Measurements from ENCODE around the gene TNFAIP8L1. TPM values are rescaled to one million over a fixed set of nuclear protein-coding genes. Genes with fewer than 3 reads are reported as not detected.

TNFAIP8L1 gene
- total and polyA plus RNA-seq, 4 donors: 15.6 to 29.0 (median 20.1) TPM

GRCh38 chr19:4687396-4687795, 48.1 kb downstream of the TNFAIP8L1 start (continued):
- TF ChIP-seq REST (IDR thresholded peaks at IDR 0.05) (no peak), RAD21 (IDR thresholded peaks at IDR 0.05) (no peak), GABPA (IDR thresholded peaks at IDR 0.05 in 1 of 2, conservative IDR thresholded peaks at IDR 0.05 in 1 of 2) (no peak), SP1 (IDR thresholded peaks at IDR 0.05) (no peak)

- H3K4me1 ChIP-seq (ENCODE audit: control insufficient read depth in 4 of 4, insufficient read depth in 4 of 4, low read length in 3 of 4): peaks cover 2 to 22% (median 13%) of the 10 kb centered on the region in 4 donors
- no peak for DNase-seq (ENCODE audit: low spot score)
- TF ChIP-seq YY1 (IDR thresholded peaks at IDR 0.05): no peak
- no peak for TF ChIP-seq HNF4A (conservative IDR thresholded peaks at IDR 0.05)
- no peak for TF ChIP-seq HNF4G (IDR thresholded peaks at IDR 0.05)
- TF ChIP-seq SP1 (IDR thresholded peaks at IDR 0.05): no peak
- no peak for TF ChIP-seq REST (IDR thresholded peaks at IDR 0.05)
- TF ChIP-seq FOXA1 (IDR thresholded peaks at IDR 0.05): no peak
- no peak for TF ChIP-seq FOXA2 (IDR thresholded peaks at IDR 0.05)
- no peak for TF ChIP-seq TAF1 (conservative IDR thresholded peaks at IDR 0.05)
- TF ChIP-seq NR2F2 (IDR thresholded peaks at IDR 0.05): no peak
- no peak for TF ChIP-seq RAD21 (IDR thresholded peaks at IDR 0.05)
- H3K27me3 ChIP-seq (ENCODE audit: control insufficient read depth in 4 of 4, insufficient read depth in 4 of 4, low read length in 3 of 4): no peaks in the 10 kb centered on the region
- H3K9me3 ChIP-seq (ENCODE audit: control insufficient read depth in 4 of 4, low read length in 3 of 4): no peaks in the 10 kb centered on the region
- H3K9ac ChIP-seq (ENCODE audit: low read depth in 1 of 2, low read length in 2 of 2): no peak overlapping the region
- no peak overlapping the region for H3K27ac ChIP-seq (ENCODE audit: low read depth in 1 of 2, low read length in 2 of 2)
- no peak overlapping the region for H3K4me3 ChIP-seq (ENCODE audit: low read depth in 1 of 3, low read length in 3 of 3)
- 94% methylated on average over 26 of the region's 26 CpGs for WGBS
- peaks cover 34 to 73% (median 45%) of the 10 kb centered on the region in 4 donors for H3K36me3 ChIP-seq (ENCODE audit: control insufficient read depth in 4 of 4, insufficient read depth in 3 of 4, low read depth in 1 of 4, low read length in 3 of 4)
Observed at GRCh38 chr19:4688587-4688986, 49.3 kb downstream of the TNFAIP8L1 start.

GRCh38 chr19:4689403-4689802, 50.1 kb downstream of the TNFAIP8L1 start:
- H3K27ac ChIP-seq (ENCODE audit: low read depth in 1 of 2, low read length in 2 of 2): no peak overlapping the region
- no peaks in the 10 kb centered on the region for H3K27me3 ChIP-seq (ENCODE audit: control insufficient read depth in 4 of 4, insufficient read depth in 4 of 4, low read length in 3 of 4)
- H3K9me3 ChIP-seq (ENCODE audit: control insufficient read depth in 4 of 4, low read length in 3 of 4): no peaks in the 10 kb centered on the region
- H3K4me3 ChIP-seq (ENCODE audit: low read depth in 1 of 3, low read length in 3 of 3): no peak overlapping the region
- no peak overlapping the region for H3K9ac ChIP-seq (ENCODE audit: low read depth in 1 of 2, low read length in 2 of 2)
- WGBS: 97% methylated on average over 19 of the region's 19 CpGs
- DNase-seq (ENCODE audit: low spot score): no peak
- H3K36me3 ChIP-seq (ENCODE audit: control insufficient read depth in 4 of 4, insufficient read depth in 3 of 4, low read depth in 1 of 4, low read length in 3 of 4): peaks cover 36 to 69% (median 45%) of the 10 kb centered on the region in 4 donors
- H3K4me1 ChIP-seq (ENCODE audit: control insufficient read depth in 4 of 4, insufficient read depth in 4 of 4, low read length in 3 of 4): peaks cover 6 to 28% (median 19%) of the 10 kb centered on the region in 4 donors
- no peak for TF ChIP-seq RAD21 (IDR thresholded peaks at IDR 0.05)
- TF ChIP-seq JUND (IDR thresholded peaks at IDR 0.05): no peak
- TF ChIP-seq CTCF (IDR thresholded peaks at IDR 0.05; ENCODE audit: low read depth, low read length, missing input control): no peak
- TF ChIP-seq ZBTB33 (IDR thresholded peaks at IDR 0.05): no peak
- TF ChIP-seq FOXA2 (IDR thresholded peaks at IDR 0.05): no peak
- TF ChIP-seq EGR1 (IDR thresholded peaks at IDR 0.05; ENCODE audit: low read depth in 2 of 2): no peak
- TF ChIP-seq ATF3 (IDR thresholded peaks at IDR 0.05): no peak
- TF ChIP-seq REST (IDR thresholded peaks at IDR 0.05): no peak

Measured in liver (tissue), 9 donors.